Parathyroid adenoma (tissue), 2 donors: ENCODE results near the gene PIK3R6.

Source experiments
- H2AFZ ChIP-seq: fragments of 300-600 bp; sonication (generic); one replicate; pipeline ENCODE4 v1.7.0; 2017; ENCODE audit warnings: antibody characterized with exemption, mild to moderate bottlenecking
- H3K27ac ChIP-seq: fragments of 300-600 bp; sonication (generic); one replicate; pipeline ENCODE4 v1.7.0; 2017
- H3K27me3 ChIP-seq: fragments of 300-600 bp; sonication (generic); one replicate; pipeline ENCODE4 v1.7.0; 2017; ENCODE audit warnings: low read length; ENCODE audit not compliant: control insufficient read depth, insufficient read depth
- H3K36me3 ChIP-seq: fragments of 300-600 bp; sonication (generic); one replicate; pipeline ENCODE4 v1.7.0; 2017; ENCODE audit warnings: low read length; ENCODE audit not compliant: control insufficient read depth, insufficient read depth
- H3K4me1 ChIP-seq: fragments of 300-600 bp; sonication (generic); one replicate; pipeline ENCODE4 v1.7.0; 2017; ENCODE audit warnings: control low read depth
- H3K4me2 ChIP-seq: fragments of 300-600 bp; sonication (generic); one replicate; pipeline ENCODE4 v1.7.0; 2017; ENCODE audit warnings: low read length
- H3K4me3 ChIP-seq: fragments of 300-600 bp; sonication (generic); one replicate; pipeline ENCODE4 v1.7.0; 2017; ENCODE audit warnings: low read depth, low read length
- H3K79me2 ChIP-seq: fragments of 300-600 bp; sonication (generic); one replicate; pipeline ENCODE4 v1.7.0; 2017; ENCODE audit warnings: control low read depth
- H3K9ac ChIP-seq: fragments of 300-600 bp; sonication (generic); one replicate; pipeline ENCODE4 v1.7.0; 2017; ENCODE audit warnings: mild to moderate bottlenecking
- H3K9me3 ChIP-seq: fragments of 300-600 bp; sonication (generic); one replicate; pipeline ENCODE4 v1.7.0; 2017; ENCODE audit warnings: low read length; ENCODE audit not compliant: control insufficient read depth
- TF ChIP-seq, protein P1 (sequence below): fragments of 300-600 bp; sonication (generic); IDR thresholded peaks from one replicate; pipeline ENCODE4 v1.7.0; 2017; ENCODE audit warnings: antibody characterized with exemption, mild to moderate bottlenecking
- donor health status: primary hyperparathyroidism.

Gene PIK3R6

GRCh38 chr17:8797621-8798175 lies 69.8 kb downstream of the PIK3R6 start:
- Histone ChIP-seq H3K79me2 (no peaks in the 10 kb centered on the region), H3K9ac (no peak overlapping the region), H3K9me3 (no peaks in the 10 kb centered on the region), H3K4me2 (no peak overlapping the region), H3K27ac (no peak overlapping the region), H2AFZ (no peak overlapping the region), H3K27me3 (no peaks in the 10 kb centered on the region), H3K4me1 (peaks cover 4% of the 10 kb centered on the region), H3K36me3 (no peaks in the 10 kb centered on the region), H3K4me3 (no peak overlapping the region)
- TF ChIP-seq, protein P1, sequence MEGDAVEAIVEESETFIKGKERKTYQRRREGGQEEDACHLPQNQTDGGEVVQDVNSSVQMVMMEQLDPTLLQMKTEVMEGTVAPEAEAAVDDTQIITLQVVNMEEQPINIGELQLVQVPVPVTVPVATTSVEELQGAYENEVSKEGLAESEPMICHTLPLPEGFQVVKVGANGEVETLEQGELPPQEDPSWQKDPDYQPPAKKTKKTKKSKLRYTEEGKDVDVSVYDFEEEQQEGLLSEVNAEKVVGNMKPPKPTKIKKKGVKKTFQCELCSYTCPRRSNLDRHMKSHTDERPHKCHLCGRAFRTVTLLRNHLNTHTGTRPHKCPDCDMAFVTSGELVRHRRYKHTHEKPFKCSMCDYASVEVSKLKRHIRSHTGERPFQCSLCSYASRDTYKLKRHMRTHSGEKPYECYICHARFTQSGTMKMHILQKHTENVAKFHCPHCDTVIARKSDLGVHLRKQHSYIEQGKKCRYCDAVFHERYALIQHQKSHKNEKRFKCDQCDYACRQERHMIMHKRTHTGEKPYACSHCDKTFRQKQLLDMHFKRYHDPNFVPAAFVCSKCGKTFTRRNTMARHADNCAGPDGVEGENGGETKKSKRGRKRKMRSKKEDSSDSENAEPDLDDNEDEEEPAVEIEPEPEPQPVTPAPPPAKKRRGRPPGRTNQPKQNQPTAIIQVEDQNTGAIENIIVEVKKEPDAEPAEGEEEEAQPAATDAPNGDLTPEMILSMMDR: no peak

GRCh38 chr17:8794636-8795035 lies 72.8 kb downstream of the PIK3R6 start:
- H3K4me1 ChIP-seq: peaks cover under 1% of the 10 kb centered on the region
- H3K9me3 ChIP-seq: no peaks in the 10 kb centered on the region
- TF ChIP-seq, protein P1: no peak
- no peak overlapping the region for H2AFZ ChIP-seq
- H3K9ac ChIP-seq: no peak overlapping the region
- H3K27ac ChIP-seq: no peak overlapping the region
- no peaks in the 10 kb centered on the region for H3K36me3 ChIP-seq
- H3K4me2 ChIP-seq: no peak overlapping the region
- H3K79me2 ChIP-seq: no peaks in the 10 kb centered on the region
- H3K4me3 ChIP-seq: no peak overlapping the region
- H3K27me3 ChIP-seq: no peaks in the 10 kb centered on the region

DNA sequence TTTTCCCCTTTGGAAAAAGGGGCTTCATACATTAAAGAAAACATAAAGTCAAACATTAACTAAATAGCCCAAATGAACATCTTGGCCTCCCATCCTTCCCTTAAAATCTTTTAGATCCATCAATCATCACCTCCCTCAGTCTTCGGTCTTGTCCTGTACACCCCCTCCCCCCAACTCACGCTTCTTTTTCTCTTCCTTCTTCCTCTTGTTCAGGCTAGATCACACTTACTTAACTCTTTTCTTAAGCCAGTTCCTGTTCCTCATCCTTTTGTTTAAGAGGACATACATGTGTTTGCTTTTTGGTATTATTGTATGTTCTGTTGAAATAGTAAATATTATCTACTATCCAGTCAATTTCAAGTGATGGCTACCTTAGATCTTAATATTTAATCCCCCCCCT lies 73.8 kb downstream of the PIK3R6 start:
- no peak overlapping the region for H3K4me3 ChIP-seq
- H3K27me3 ChIP-seq: no peaks in the 10 kb centered on the region
- H3K9ac ChIP-seq: no peak overlapping the region
- no peaks in the 10 kb centered on the region for H3K9me3 ChIP-seq
- no peak overlapping the region for H2AFZ ChIP-seq
- no peaks in the 10 kb centered on the region for H3K36me3 ChIP-seq
- no peak overlapping the region for H3K4me2 ChIP-seq
- TF ChIP-seq, protein P1: no peak
- no peaks in the 10 kb centered on the region for H3K79me2 ChIP-seq
- no peak overlapping the region for H3K27ac ChIP-seq
- no peaks in the 10 kb centered on the region for H3K4me1 ChIP-seq

GRCh38 chr17:8792646-8793045 lies 74.8 kb downstream of the PIK3R6 start:
- Histone ChIP-seq H3K27ac (no peak overlapping the region), H3K27me3 (no peaks in the 10 kb centered on the region), H3K9me3 (no peaks in the 10 kb centered on the region), H3K9ac (no peak overlapping the region), H3K4me1 (no peaks in the 10 kb centered on the region), H3K36me3 (no peaks in the 10 kb centered on the region), H3K4me3 (no peak overlapping the region), H3K4me2 (no peak overlapping the region), H3K79me2 (no peaks in the 10 kb centered on the region), H2AFZ (no peak overlapping the region)
- TF ChIP-seq, protein P1: no peak

- no peaks in the 10 kb centered on the region for H3K79me2 ChIP-seq
- no peak overlapping the region for H3K4me2 ChIP-seq
- H3K9ac ChIP-seq: no peak overlapping the region
- no peak overlapping the region for H2AFZ ChIP-seq
- H3K27ac ChIP-seq: no peak overlapping the region
- H3K4me1 ChIP-seq: no peaks in the 10 kb centered on the region
- TF ChIP-seq, protein P1: no peak
- no peaks in the 10 kb centered on the region for H3K27me3 ChIP-seq
- no peaks in the 10 kb centered on the region for H3K36me3 ChIP-seq
- no peak overlapping the region for H3K4me3 ChIP-seq
- H3K9me3 ChIP-seq: no peaks in the 10 kb centered on the region
Measured at GRCh38 chr17:8791910-8792270, 75.6 kb downstream of the PIK3R6 start.
